GM19324 (cell line): Measurements from ENCODE around the gene LRCH1.

Source experiments
- ATAC-seq: cut with Tn5 transposase; IDR thresholded peaks from one replicate; pipeline ENCODE4 v1.9.1; 2021; ENCODE audit warnings: mild to moderate bottlenecking, moderate library complexity; ENCODE audit not compliant: unreplicated experiment, low FRiP score

LRCH1 gene

DNA sequence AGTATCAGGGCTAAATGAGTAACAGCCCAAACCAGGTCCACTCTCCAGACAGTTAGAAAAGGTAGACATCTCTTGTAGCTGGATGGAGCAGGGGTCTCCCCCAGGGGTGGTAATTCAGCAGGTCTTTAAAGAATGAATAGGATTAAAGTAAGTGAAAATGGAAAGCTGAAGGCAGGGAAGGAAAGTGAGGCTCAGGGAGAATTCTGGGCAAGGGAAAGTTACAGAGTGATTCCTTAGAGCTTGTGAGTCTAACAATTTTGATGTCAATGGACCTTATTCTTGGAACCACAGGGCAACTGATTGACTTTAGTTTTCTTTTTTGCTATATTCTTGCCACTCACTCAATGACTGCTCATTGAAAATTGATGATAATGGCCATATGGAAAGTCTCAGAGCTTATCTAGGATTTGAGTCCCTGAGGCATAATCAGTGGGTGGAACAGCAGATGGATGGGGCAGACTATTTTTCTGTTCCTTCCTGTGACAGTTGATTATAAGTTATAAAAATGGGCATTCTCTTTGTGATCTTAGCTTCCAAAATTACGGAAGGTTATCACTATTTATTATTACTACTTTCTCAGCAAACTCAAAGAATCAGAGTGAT, 76.9 kb downstream of the LRCH1 start:
- ATAC-seq: no peak

DNA sequence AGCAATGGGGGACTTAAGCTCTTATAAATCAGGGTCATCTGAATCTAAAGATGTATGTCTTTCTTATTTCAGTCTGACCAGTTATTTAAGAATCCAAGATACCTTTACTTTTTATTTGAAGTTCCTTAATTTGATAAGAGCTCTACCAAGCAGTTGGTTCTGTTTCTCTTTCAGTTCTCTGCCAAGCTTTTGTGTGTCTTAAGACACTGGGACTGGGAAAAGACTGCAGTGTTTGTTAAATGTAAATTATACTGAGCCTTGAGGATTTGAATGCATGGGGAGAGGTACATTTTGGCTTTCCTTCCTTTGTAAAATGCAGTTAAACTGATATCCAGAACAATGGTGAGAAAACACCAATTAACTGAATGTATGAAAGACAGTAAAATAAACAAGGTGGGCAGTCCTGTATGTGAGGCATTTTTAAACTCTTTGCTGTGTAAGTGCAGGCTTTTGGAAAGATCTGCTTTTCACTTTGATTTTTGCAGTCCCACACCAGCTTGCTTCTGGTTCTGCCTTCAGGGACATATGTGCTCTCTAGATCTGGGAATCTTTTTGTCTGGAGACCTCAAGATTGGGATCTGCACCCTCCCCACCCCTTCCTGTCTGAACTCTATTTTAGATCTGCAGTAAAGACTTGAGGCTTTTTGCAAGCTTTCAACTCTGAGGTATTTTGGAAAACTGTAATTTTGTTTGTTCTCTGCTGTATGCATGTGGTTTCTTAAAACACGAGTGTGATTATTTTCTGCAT, 77.6 kb downstream of the LRCH1 start:
- ATAC-seq: no peak

- ATAC-seq: no peak
Measured at GRCh38 chr13:46631179-46631542, 78.2 kb downstream of the LRCH1 start.

DNA sequence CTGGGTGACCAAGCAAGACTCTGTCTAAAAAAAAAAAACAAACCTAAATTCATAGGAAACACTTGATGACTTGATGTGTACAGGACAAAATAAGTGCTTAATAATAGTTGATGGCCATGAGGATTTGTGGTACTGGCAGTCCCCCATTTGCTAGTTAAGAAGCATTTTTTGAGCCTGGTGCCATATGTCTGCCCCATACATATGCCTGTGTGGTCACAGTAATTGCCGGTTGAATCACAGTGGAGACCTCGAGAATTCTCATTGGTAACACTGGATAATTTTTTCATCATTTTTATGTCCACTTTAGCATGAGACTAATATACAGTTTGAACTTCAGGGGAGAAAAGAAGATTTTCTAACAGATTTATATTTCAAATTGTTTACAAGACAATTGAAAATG, 79.2 kb downstream of the LRCH1 start:
- ATAC-seq: no peak

- no peak for ATAC-seq
Measured at GRCh38 chr13:46633416-46633815, 80.4 kb downstream of the LRCH1 start.

DNA sequence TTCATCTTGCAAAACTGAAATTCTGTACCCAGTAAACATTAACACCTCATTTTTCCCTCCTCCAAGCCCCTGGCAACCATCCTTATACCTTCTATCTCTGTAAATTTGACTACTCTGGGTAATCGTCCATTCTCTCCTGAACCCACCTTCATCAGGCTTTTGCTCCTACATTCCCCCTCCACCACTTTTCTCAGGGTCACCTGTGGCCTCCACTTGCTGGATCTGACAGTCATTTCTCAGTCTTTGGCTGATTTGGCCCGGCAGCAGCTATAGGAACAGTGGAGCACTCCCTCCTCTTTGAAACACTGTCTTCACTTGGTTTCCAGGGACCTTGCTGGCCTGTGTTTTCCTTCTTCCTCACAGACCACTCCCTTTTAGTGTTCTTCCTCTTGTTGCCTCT, 83.5 kb downstream of the LRCH1 start:
- no peak for ATAC-seq

DNA sequence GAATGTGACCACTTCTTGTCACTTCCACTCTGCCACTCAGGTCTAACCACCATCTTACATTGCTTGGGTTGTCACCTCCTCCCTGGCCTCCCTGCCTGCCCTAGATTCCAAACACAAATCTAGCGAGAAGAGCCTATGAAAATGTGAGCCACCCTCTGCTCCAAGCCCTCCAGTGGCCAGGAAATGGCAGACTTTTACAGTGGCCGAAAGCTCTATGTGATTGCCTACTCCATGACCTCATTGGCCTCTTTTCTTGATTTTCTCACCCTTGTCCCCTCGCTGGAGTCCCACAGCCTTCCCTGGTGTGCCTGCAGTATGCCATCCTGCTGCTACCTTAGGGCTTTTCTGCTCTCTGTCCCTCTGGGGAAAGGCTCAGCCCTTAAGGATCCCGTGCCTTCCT, 84.2 kb downstream of the LRCH1 start:
- no peak for ATAC-seq

- no peak for ATAC-seq
Measured at GRCh38 chr13:46638262-46638661, 85.3 kb downstream of the LRCH1 start.

- peak; percentile 80 for ATAC-seq
Measured at GRCh38 chr13:46639033-46639981, 86.3 kb downstream of the LRCH1 start.

- no peak for ATAC-seq
Measured at GRCh38 chr13:46640843-46641242, 87.9 kb downstream of the LRCH1 start.

DNA sequence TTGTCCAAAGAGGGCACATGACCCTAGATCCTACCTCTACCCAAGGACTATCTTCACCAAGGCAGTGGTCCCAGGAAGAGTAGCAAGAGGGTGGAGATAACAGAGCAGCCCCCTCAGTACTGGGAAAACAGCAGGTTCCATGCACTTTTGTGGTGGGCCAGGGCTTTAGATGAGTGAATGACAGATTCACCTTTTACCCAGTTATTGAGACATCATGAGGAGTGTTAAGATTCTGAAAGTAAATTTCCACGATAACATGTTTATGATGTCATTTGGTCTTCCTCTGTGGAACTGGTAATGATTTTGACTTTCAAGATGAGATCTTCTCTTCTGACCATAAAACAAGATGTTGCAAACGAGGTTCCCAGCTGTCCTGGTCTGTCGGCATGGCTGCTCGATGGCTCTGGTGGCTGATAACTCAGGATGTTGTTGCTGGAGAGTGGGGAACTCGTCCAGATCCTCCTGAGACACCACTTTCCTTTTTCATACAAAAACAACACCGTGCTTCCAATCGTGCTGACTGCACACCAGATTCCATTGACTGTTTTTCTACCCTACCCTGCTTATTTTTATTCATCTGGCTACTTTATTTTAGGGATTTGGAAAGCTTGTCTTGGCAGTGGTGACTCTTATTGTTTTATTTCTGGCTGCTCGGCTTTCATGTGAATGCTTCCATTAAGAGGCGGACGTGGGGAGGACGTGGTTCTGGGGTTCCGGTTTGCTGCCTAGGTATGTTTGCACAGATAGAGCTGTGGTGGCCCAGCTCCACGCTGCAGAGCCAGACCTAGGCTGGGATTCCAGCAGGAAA, 88.5 kb downstream of the LRCH1 start:
- ATAC-seq: no peak

DNA sequence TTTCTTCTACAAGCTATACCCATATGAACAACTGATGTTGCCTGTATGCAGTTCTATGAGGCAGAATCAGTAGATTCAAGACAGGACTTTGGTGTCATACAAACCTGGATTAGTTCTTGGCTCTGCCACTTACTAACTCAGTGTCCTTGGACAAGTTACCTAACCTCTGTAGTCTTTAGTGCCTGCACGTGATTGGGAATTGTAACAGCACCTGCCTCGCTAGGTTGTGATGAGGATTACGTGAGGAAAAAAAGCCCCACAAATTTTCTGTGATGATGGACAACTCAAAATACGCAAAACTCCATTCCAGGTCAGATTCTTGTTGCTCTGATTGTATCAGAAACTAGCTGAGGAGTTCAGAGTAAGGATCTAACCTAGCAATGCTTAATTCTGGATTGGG, 89.3 kb downstream of the LRCH1 start:
- ATAC-seq: no peak

GRCh38 chr13:46643165-46643777, 90.3 kb downstream of the LRCH1 start:
- no peak for ATAC-seq

DNA sequence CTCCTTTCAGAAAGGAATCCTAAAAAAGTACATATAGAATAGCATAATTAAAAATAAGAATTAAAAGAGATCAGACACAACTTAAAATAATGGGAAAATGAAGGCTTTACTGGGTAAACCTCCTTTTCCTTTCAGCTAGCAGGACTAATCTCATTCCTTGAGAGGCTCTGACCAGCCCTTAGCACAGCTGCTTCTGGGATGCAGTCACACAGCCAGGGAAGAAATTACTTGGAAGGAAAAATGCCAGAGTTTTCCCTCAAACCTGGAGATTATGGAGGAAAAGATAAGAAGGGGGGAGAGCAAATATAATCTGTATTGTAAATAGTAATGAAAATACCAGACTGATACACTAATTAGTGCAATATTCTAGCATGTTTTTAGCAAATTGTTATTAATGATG, 91.8 kb downstream of the LRCH1 start:
- no peak for ATAC-seq

GRCh38 chr13:46647512-46648065, 94.6 kb downstream of the LRCH1 start:
- ATAC-seq: peak; percentile 6

DNA sequence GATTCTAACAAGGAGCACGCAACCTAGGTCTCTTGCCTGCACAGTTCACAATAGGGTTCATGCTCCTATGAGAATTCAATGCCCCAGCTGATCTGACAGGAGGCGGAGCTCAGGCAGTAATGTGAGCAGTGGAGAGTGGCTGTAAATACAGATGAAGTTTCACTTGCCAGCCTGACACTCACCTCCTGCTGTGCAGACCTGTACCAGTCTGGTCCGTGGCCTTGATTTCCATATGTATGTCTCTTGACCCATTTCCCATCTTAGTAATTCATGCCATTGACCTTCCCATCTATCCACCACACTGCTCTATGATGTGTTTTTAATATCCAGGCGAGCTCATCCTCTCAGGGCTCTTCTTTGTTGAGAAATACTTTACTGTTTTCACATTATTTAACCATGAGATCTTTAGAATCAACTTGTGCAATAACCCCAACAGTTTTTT, 95.2 kb downstream of the LRCH1 start:
- peak; percentile 74 for ATAC-seq

- ATAC-seq: no peak
Measured at GRCh38 chr13:46649816-46650215, 96.8 kb downstream of the LRCH1 start.

GRCh38 chr13:46654951-46655350, 102.0 kb downstream of the LRCH1 start:
- ATAC-seq: no peak

DNA sequence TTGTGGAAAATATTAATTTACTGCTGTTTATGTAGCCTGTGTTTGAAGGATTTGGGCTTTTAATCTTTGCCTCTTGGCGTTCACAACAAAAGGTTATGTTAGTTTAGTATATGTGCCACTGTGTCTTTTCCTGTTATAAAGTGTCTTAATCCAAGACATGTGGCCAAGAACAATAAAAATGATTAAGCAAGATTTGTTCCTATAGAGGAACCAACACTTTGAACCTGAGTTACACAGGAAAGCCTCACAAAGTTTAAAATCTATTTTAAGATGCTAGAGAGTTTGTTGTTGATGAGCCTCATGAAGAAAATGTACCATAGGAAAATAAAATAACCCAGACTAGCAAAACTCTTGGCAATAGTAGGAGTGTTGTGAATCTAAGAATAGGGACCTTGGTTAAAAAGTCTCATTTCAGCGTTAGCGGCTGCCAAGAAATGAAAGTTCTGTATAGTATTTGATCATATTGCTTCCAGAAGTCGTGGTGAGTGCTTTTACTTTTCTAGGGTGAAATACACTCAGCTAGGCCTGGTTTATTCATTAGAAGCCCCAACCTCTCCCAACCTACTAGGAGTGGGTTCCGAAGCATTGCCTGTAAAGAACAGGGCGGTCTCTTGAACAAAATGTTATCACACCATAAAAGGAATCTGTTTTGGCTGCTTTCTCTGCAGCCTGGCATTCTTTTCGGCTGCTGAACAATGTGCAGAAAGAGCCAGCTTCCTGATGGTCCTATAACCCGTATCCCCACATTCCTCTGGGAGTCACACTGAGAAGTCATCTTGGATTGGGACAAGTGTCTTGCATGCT, 102.6 kb downstream of the LRCH1 start:
- ATAC-seq: no peak
